H1 (cell line): ENCODE measurements around the gene THOC6. TPM values are rescaled to one million over a fixed set of nuclear protein-coding genes. Genes with fewer than 3 reads are reported as not detected.

Experiments used
- CTCF ChIA-PET: fragments of 300-600 bp; sonication (Branson Sonifier 250); formaldehyde crosslinking; loops from one replicate; lab custom pipeline; 2021; ENCODE audit not compliant: partially characterized antibody; lab: Charles Lee
- POLR2A ChIA-PET: fragments of 300-600 bp; sonication (Branson Sonifier 250); formaldehyde crosslinking; loops from one replicate; lab custom pipeline; 2021; ENCODE audit warnings: inconsistent platforms; ENCODE audit not compliant: partially characterized antibody; lab: Charles Lee
- DNase-seq, 2 experiments: peaks; one replicate each; pipeline versions ENCODE4 v3.0.0 to v3.0.0-alpha.2; 2010 to 2022; ENCODE audit warnings: low spot score in 2 of 2, low read depth in 1 of 2, mixed read lengths in 1 of 2
- FAIRE-seq: peaks from 2 replicates; lab custom pipeline; 2011; peaks lifted over from hg19 to GRCh38; lab: Jason Lieb, UNC
- H2AFZ ChIP-seq: 2 replicates; pipeline ENCODE4 v1.8.1; 2012; ENCODE audit warnings: low read length, inconsistent platforms
- H2AK5ac ChIP-seq: 2 replicates; pipeline ENCODE4 v1.6.1; 2013; ENCODE audit warnings: low read depth, low read length
- H2BK120ac ChIP-seq: replicated peaks from 2 replicates; pipeline ENCODE3; 2013; ENCODE audit warnings: low read depth, low read length, inconsistent platforms
- H2BK12ac ChIP-seq: 2 replicates; pipeline ENCODE4 v1.6.1; 2013; ENCODE audit warnings: low read depth, low read length
- H2BK15ac ChIP-seq: 2 replicates; pipeline ENCODE4 v1.6.1; 2013; ENCODE audit warnings: low read length
- H2BK20ac ChIP-seq: 2 replicates; pipeline ENCODE4 v1.6.1; 2013; ENCODE audit warnings: low read length
- H2BK5ac ChIP-seq: 2 replicates; pipeline ENCODE4 v1.6.1; 2013; ENCODE audit warnings: low read depth, low read length
- H3K14ac ChIP-seq: 2 replicates; pipeline ENCODE4 v1.6.1; 2013; ENCODE audit warnings: inconsistent platforms; ENCODE audit not compliant: insufficient read length
- H3K18ac ChIP-seq: 2 replicates; pipeline ENCODE4 v1.6.1; 2013; ENCODE audit warnings: low read length; ENCODE audit errors: extremely low read depth
- H3K23ac ChIP-seq: 2 replicates; pipeline ENCODE4 v1.6.1; 2013; ENCODE audit warnings: inconsistent platforms; ENCODE audit not compliant: insufficient read length
- H3K23me2 ChIP-seq: 2 replicates; pipeline ENCODE4 v1.6.1; 2013; ENCODE audit warnings: low read depth, low read length
- H3K27ac ChIP-seq: 2 replicates; pipeline ENCODE4 v1.6.1; 2011; ENCODE audit warnings: low read depth, low read length, inconsistent platforms
- H3K27me3 ChIP-seq, 4 experiments: replicated peaks in 1 of 4; 1 replicate in 1 of 4; 2 replicates in 3 of 4; pipeline versions ENCODE4 v1.6.1 to v1.8.1; 2011 to 2013; ENCODE audit warnings: low read length in 3 of 4, mild to moderate bottlenecking in 3 of 4, inconsistent platforms in 2 of 4, mixed read lengths in 2 of 4, moderate library complexity in 1 of 4; ENCODE audit not compliant: control insufficient read depth in 3 of 4, insufficient read depth in 3 of 4; ENCODE audit errors: extremely low read depth in 1 of 4
- H3K36me3 ChIP-seq, 4 experiments: 2 replicates each; pipeline versions ENCODE4 v1.6.1 to v1.8.1; 2011 to 2013; ENCODE audit warnings: mild to moderate bottlenecking in 4 of 4, low read length in 3 of 4, moderate library complexity in 2 of 4, control low read depth in 1 of 4, inconsistent platforms in 1 of 4; ENCODE audit not compliant: insufficient read depth in 4 of 4, control insufficient read depth in 2 of 4
- H3K4ac ChIP-seq: replicated peaks from 2 replicates; pipeline ENCODE3; 2013; ENCODE audit warnings: low read length, low read depth, mixed read lengths, inconsistent platforms; ENCODE audit not compliant: insufficient read length
- H3K4me1 ChIP-seq, 4 experiments: replicated peaks in 1 of 4; 1 replicate in 1 of 4; 2 replicates in 3 of 4; pipeline versions ENCODE4 v1.6.1 to v1.8.1; 2011 to 2013; ENCODE audit warnings: low read length in 3 of 4, inconsistent platforms in 2 of 4, mixed read lengths in 1 of 4; ENCODE audit not compliant: insufficient read depth in 4 of 4, control insufficient read depth in 3 of 4
- H3K4me2 ChIP-seq, 2 experiments: 2 replicates each; pipeline versions ENCODE4 v1.6.1 to v1.8.1; 2011 to 2013; ENCODE audit warnings: low read depth in 2 of 2, low read length in 2 of 2, control low read depth in 1 of 2, inconsistent platforms in 1 of 2, mild to moderate bottlenecking in 1 of 2; ENCODE audit not compliant: insufficient read depth in 1 of 2
- H3K4me3 ChIP-seq, 4 experiments: fragments of 200-600, 300-600 bp in 1 of 4; sonication (generic), shearing (Covaris generic), sonication (Bioruptor Twin) in 1 of 4; 2 replicates each; pipeline versions ENCODE4 v1.5.1 to v1.8.1; 2011 to 2016; ENCODE audit warnings: low read length in 4 of 4, low read depth in 3 of 4, control low read depth in 2 of 4, inconsistent platforms in 2 of 4, mild to moderate bottlenecking in 2 of 4, mixed read lengths in 1 of 4, moderate library complexity in 1 of 4; ENCODE audit not compliant: insufficient read depth in 2 of 4; ENCODE audit errors: extremely low read depth in 1 of 4
- H3K56ac ChIP-seq: replicated peaks from 2 replicates; pipeline ENCODE3; 2013; ENCODE audit warnings: low read depth, mild to moderate bottlenecking, mixed read lengths, low read length, inconsistent platforms; ENCODE audit not compliant: insufficient read length
- H3K79me1 ChIP-seq: 2 replicates; pipeline ENCODE4 v1.6.1; 2013; ENCODE audit warnings: low read depth, low read length, control low read depth
- H3K79me2 ChIP-seq, 2 experiments: 2 replicates each; pipeline versions ENCODE4 v1.6.1 to v1.8.1; 2012 to 2013; ENCODE audit warnings: low read length in 2 of 2, mild to moderate bottlenecking in 2 of 2, inconsistent platforms in 1 of 2; ENCODE audit not compliant: insufficient read depth in 2 of 2, control insufficient read depth in 1 of 2
- H3K9ac ChIP-seq, 4 experiments: replicated peaks in 1 of 4; 1 replicate in 1 of 4; 2 replicates in 3 of 4; pipeline versions ENCODE4 v1.6.1 to v1.8.1; 2011 to 2013; ENCODE audit warnings: low read depth in 3 of 4, low read length in 3 of 4, control low read depth in 2 of 4, mild to moderate bottlenecking in 2 of 4, moderate library complexity in 2 of 4, inconsistent platforms in 1 of 4; ENCODE audit errors: extremely low read depth in 1 of 4
- H3K9me3 ChIP-seq, 2 experiments: 2 replicates each; pipeline versions ENCODE4 v1.6.1 to v1.8.1; 2012 to 2013; ENCODE audit warnings: mild to moderate bottlenecking in 2 of 2, moderate library complexity in 2 of 2, control low read depth in 1 of 2, inconsistent platforms in 1 of 2, low read depth in 1 of 2, low read length in 1 of 2, mixed read lengths in 1 of 2; ENCODE audit not compliant: insufficient read depth in 2 of 2
- H4K20me1 ChIP-seq, 2 experiments: replicated peaks in 1 of 2; 2 replicates each; pipeline versions ENCODE3 to v1.8.1; 2011 to 2013; ENCODE audit warnings: inconsistent platforms in 2 of 2, low read length in 2 of 2, mild to moderate bottlenecking in 1 of 2; ENCODE audit not compliant: insufficient read depth in 2 of 2, control insufficient read depth in 1 of 2
- H4K5ac ChIP-seq: 2 replicates; pipeline ENCODE4 v1.6.1; 2013; ENCODE audit warnings: low read length, low read depth, mixed read lengths, inconsistent platforms; ENCODE audit not compliant: insufficient read length
- H4K8ac ChIP-seq: 2 replicates; pipeline ENCODE4 v1.8.0; 2013; ENCODE audit warnings: mild to moderate bottlenecking, moderate library complexity, low read length, inconsistent platforms; ENCODE audit not compliant: insufficient read depth; ENCODE audit errors: extremely low read depth
- H4K91ac ChIP-seq: replicated peaks from 2 replicates; pipeline ENCODE3; 2013; ENCODE audit warnings: low read length, mixed read lengths, inconsistent platforms; ENCODE audit not compliant: insufficient read length
- GABPA ChIP-seq: IDR thresholded peaks from 2 replicates; pipeline ENCODE4 v1.6.1; 2011; ENCODE audit warnings: mild to moderate bottlenecking, low read length, moderate library complexity, borderline replicate concordance; ENCODE audit not compliant: insufficient read depth
- KDM1A ChIP-seq: fragments of 200-600, 300-600 bp; sonication (generic); IDR thresholded peaks from 2 replicates; pipeline ENCODE4 v1.7.1; 2016; ENCODE audit warnings: mild to moderate bottlenecking, low read length, borderline replicate concordance
- SP2 ChIP-seq: IDR thresholded peaks from 2 replicates; pipeline ENCODE4 v1.6.1; 2012; ENCODE audit warnings: mild to moderate bottlenecking, low read length, inconsistent platforms
- WGBS, 2 experiments: shearing (Covaris generic) in 1 of 2; methylation state at CpG; one replicate each; pipeline versions ENCODE4 v1.1.6 to v1.1.7; 2013 to 2015; ENCODE audit warnings: low lambda C conversion rate in 2 of 2, mixed read lengths in 2 of 2, inconsistent platforms in 1 of 2, low coverage in 1 of 2, missing lambda C conversion rate in 1 of 2; ENCODE audit not compliant: insufficient replicate concordance in 2 of 2, insufficient coverage in 1 of 2, insufficient read length in 1 of 2; ENCODE audit errors: extremely low coverage in 1 of 2, missing lambda C conversion rate in 1 of 2; 5-methylcytosine and 5-hydroxymethylcytosine counted together
- polyA plus RNA-seq, 7 experiments: library from polyadenylated mRNA; depleted of rRNA in 3 of 7; stranded (reverse) in 5 of 7; unstranded in 2 of 7; fragments of >200 nt in 5 of 7; fragments of 200-250 nt in 2 of 7; gene quantifications; 1 replicate in 5 of 7; 2 replicates in 1 of 7; 4 replicates in 1 of 7; pipeline versions ENCODE4 v1.2.1 to v1.2.3, GENCODE V29; 2011 to 2013; ENCODE audit warnings: missing spikeins in 2 of 7, mixed read lengths in 2 of 7
- total RNA-seq: library from RNA; stranded (reverse); fragmentation: NEBNext Ultra II Directional; extraction: Animal tissue kit (Norgen Biotek cat#: 25700); gene quantifications from 2 replicates; pipeline ENCODE4 v1.2.1, GENCODE V29; 2021

THOC6 gene
- total and polyA plus RNA-seq, 2 of the 8 experiments (the other 6 are each of a cell fraction or from before 2014, with no cell fraction given): 78.5 to 111 TPM

GRCh38 chr16:3038896-3039295, 15.1 kb downstream of the THOC6 start:
- 89% methylated on average over 5 of the region's 5 CpGs; no CpG with 5 or more reads in 1 of the 2 experiments for WGBS, 2 experiments
- Histone ChIP-seq H3K9me3 (no peaks in the 10 kb centered on the region), H3K23me2 (peaks cover 3% of the 10 kb centered on the region; the same call in 1 of the 2 replicates), H3K79me2 (no peaks in the 10 kb centered on the region), H3K14ac (no peak overlapping the region), H2AFZ (no peak overlapping the region), H2BK5ac (0 out of 2 replicates have a peak overlapping the region, but pooled peaks have one; percentile 0), H3K4ac (no peak overlapping the region), H2AK5ac (peak overlapping the region; percentile 24; the same call in 1 of the 2 replicates), H3K36me3 (no peaks in the 10 kb centered on the region), H4K91ac (peak overlapping the region; percentile 1), H3K4me3 (no peak overlapping the region), H2BK12ac (peak overlapping the region; percentile 32), H3K9ac (no peak overlapping the region), H3K4me1 (peaks cover 3 to 19% (median 12%) of the 10 kb centered on the region in 4 experiments), H2BK120ac (no peak overlapping the region), H2BK20ac (no peak overlapping the region), H3K18ac (peak overlapping the region; percentile 17), H3K27ac (no peak overlapping the region), H4K5ac (no peak overlapping the region), H4K8ac (peak overlapping the region; percentile 28; the same call in 1 of the 2 replicates), H2BK15ac (peak overlapping the region; percentile 74; the same call in 1 of the 2 replicates), H4K20me1 (peaks cover 2 to 10% of the 10 kb centered on the region in 2 experiments), H3K56ac (no peak overlapping the region), H3K4me2 (0 out of 4 replicates have a peak overlapping the region, but pooled peaks have one; percentile 18 to 25), H3K27me3 (peaks cover 0 to 11% (median 3%) of the 10 kb centered on the region in 4 experiments; a peak in 1 of 7 replicates), H3K79me1 (0 out of 2 replicates have a peak, but pooled peaks cover 2% of the 10 kb centered on the region), H3K23ac (no peak overlapping the region)
- ChIA-PET CTCF (interaction anchor here (0.5 to 23.8 kb wide), 13 partner anchors 6 to 113 kb away, joined by 3 to 639 read pairs (median 6); partner anchors contain the start of genes CLDN9 and ZSCAN10), POLR2A (interaction anchor here (0.6 to 34.8 kb wide), 17 partner anchors 8 to 1471 kb away, joined by 3 to 1808 read pairs (median 5); partner anchors contain the start of genes CLDN6, CLDN9, HCFC1R1 and THOC6)
- no peak for TF ChIP-seq SP2
- peak; percentile 61; the same call in 1 of the 2 replicates for TF ChIP-seq KDM1A
- TF ChIP-seq GABPA: no peak
- no peak for FAIRE-seq
- DNase-seq: no peak
